H9 (cell line): ENCODE data around the gene DOK6. TPM values are rescaled to one million over a fixed set of nuclear protein-coding genes. Genes with fewer than 3 reads are reported as not detected.

Experiments used
- DNase-seq: peaks from one replicate; pipeline ENCODE4 v3.0.0-alpha.2; 2017
- H2AFZ ChIP-seq: one replicate; pipeline ENCODE4 v1.6.1; 2013; ENCODE audit warnings: mild to moderate bottlenecking, low read length, control low read depth, moderate library complexity
- H2AK5ac ChIP-seq: 2 replicates; pipeline ENCODE4 v1.6.1; 2013; ENCODE audit warnings: low read length, control low read depth, mixed read lengths; ENCODE audit not compliant: insufficient read length
- H2BK120ac ChIP-seq: one replicate; pipeline ENCODE4 v1.6.1; 2013; ENCODE audit warnings: low read depth, mild to moderate bottlenecking, low read length, control low read depth, inconsistent platforms; ENCODE audit not compliant: poor library complexity, severe bottlenecking
- H2BK12ac ChIP-seq: 2 replicates; pipeline ENCODE4 v1.6.1; 2013; ENCODE audit warnings: low read length, control low read depth, mixed read lengths, low read depth; ENCODE audit not compliant: insufficient read length
- H2BK15ac ChIP-seq: 2 replicates; pipeline ENCODE4 v1.6.1; 2013; ENCODE audit warnings: low read depth, low read length, control low read depth
- H2BK20ac ChIP-seq: one replicate; pipeline ENCODE4 v1.6.1; 2013; ENCODE audit warnings: low read depth, mild to moderate bottlenecking, low read length, control low read depth, inconsistent platforms; ENCODE audit not compliant: poor library complexity, severe bottlenecking
- H2BK5ac ChIP-seq: 2 replicates; pipeline ENCODE4 v1.6.1; 2013; ENCODE audit warnings: low read length, control low read depth, mixed read lengths; ENCODE audit not compliant: insufficient read length
- H3K14ac ChIP-seq: 2 replicates; pipeline ENCODE4 v1.6.1; 2013; ENCODE audit warnings: low read length, control low read depth; ENCODE audit not compliant: insufficient read depth
- H3K18ac ChIP-seq: 2 replicates; pipeline ENCODE4 v1.6.1; 2013; ENCODE audit warnings: low read depth, mild to moderate bottlenecking, mixed read lengths, low read length, control low read depth; ENCODE audit not compliant: insufficient read length
- H3K23ac ChIP-seq: 2 replicates; pipeline ENCODE4 v1.6.1; 2013; ENCODE audit warnings: low read length, control low read depth, mixed read lengths, low read depth; ENCODE audit not compliant: insufficient read length
- H3K23me2 ChIP-seq: 2 replicates; pipeline ENCODE4 v1.6.1; 2013; ENCODE audit warnings: low read depth, mild to moderate bottlenecking, mixed read lengths, low read length, control low read depth; ENCODE audit not compliant: insufficient read length, poor library complexity, severe bottlenecking
- H3K27ac ChIP-seq: 2 replicates; pipeline ENCODE4 v1.5.1; 2013; ENCODE audit warnings: low read length, control low read depth, mixed read lengths, low read depth; ENCODE audit not compliant: insufficient read length
- H3K27me3 ChIP-seq: 2 replicates; pipeline ENCODE4 v1.6.1; 2013; ENCODE audit warnings: low read length, control low read depth, inconsistent platforms; ENCODE audit not compliant: insufficient read depth
- H3K4ac ChIP-seq: 2 replicates; pipeline ENCODE4 v1.6.1; 2013; ENCODE audit warnings: low read depth, mild to moderate bottlenecking, control low read depth, inconsistent platforms, low read length, moderate library complexity
- H3K4me1 ChIP-seq: 2 replicates; pipeline ENCODE4 v1.6.1; 2013; ENCODE audit warnings: low read length, control low read depth, inconsistent platforms; ENCODE audit not compliant: insufficient read depth
- H3K4me2 ChIP-seq: 2 replicates; pipeline ENCODE4 v1.6.1; 2013; ENCODE audit warnings: low read length, control low read depth, mixed read lengths; ENCODE audit not compliant: insufficient read length, insufficient read depth
- H3K56ac ChIP-seq: 2 replicates; pipeline ENCODE4 v1.6.1; 2013; ENCODE audit warnings: low read depth, mild to moderate bottlenecking, mixed read lengths, low read length, control low read depth; ENCODE audit not compliant: insufficient read length
- H3K79me1 ChIP-seq: 2 replicates; pipeline ENCODE4 v1.6.1; 2013; ENCODE audit warnings: low read depth, mild to moderate bottlenecking, moderate library complexity, low read length, control low read depth, inconsistent platforms; ENCODE audit not compliant: insufficient read depth, poor library complexity, severe bottlenecking
- H3K79me2 ChIP-seq: 2 replicates; pipeline ENCODE4 v1.6.1; 2013; ENCODE audit warnings: low read length, control low read depth, inconsistent platforms; ENCODE audit not compliant: insufficient read depth
- H3K9ac ChIP-seq: 2 replicates; pipeline ENCODE4 v1.6.1; 2013; ENCODE audit warnings: low read length, control low read depth, mixed read lengths; ENCODE audit not compliant: insufficient read length; ENCODE audit errors: extremely low read depth
- H3K9me3 ChIP-seq: one replicate; pipeline ENCODE4 v1.6.1; 2013; ENCODE audit warnings: low read depth, low read length, inconsistent platforms; ENCODE audit not compliant: control insufficient read depth
- H3T11ph ChIP-seq: one replicate; pipeline ENCODE4 v1.6.1; 2013; ENCODE audit warnings: mild to moderate bottlenecking, low read length, control low read depth, inconsistent platforms
- H4K20me1 ChIP-seq: one replicate; pipeline ENCODE4 v1.6.1; 2013; ENCODE audit not compliant: control insufficient read depth, insufficient read length, insufficient read depth
- H4K5ac ChIP-seq: 2 replicates; pipeline ENCODE4 v1.6.1; 2013; ENCODE audit warnings: low read depth, mild to moderate bottlenecking, mixed read lengths, low read length, control low read depth; ENCODE audit not compliant: insufficient read length
- H4K8ac ChIP-seq: replicated peaks from 2 replicates; pipeline ENCODE4 v1.6.1; 2013; ENCODE audit warnings: low read length, control low read depth, mixed read lengths, low read depth; ENCODE audit not compliant: insufficient read length
- H4K91ac ChIP-seq: 2 replicates; pipeline ENCODE4 v1.6.1; 2013; ENCODE audit warnings: low read depth, mild to moderate bottlenecking, moderate library complexity, mixed read lengths, low read length, control low read depth; ENCODE audit not compliant: insufficient read length
- H3K27ac Mint-ChIP-seq, 3 experiments: 2 replicates in 2 of 3; 3 replicates in 1 of 3; pipeline ENCODE4 v1.8.0; 2020 to 2021; ENCODE audit warnings: mixed read lengths in 3 of 3, mild to moderate bottlenecking in 1 of 3, moderate library complexity in 1 of 3
- H3K27me3 Mint-ChIP-seq: 2 replicates; pipeline ENCODE4 v1.8.0; 2021; ENCODE audit warnings: low read depth, mild to moderate bottlenecking, moderate library complexity, mixed read lengths
- H3K36me3 Mint-ChIP-seq, 3 experiments: 2 replicates in 2 of 3; 3 replicates in 1 of 3; pipeline ENCODE4 v1.8.0; 2020 to 2021; ENCODE audit warnings: low read depth in 3 of 3, mixed read lengths in 3 of 3; ENCODE audit not compliant: insufficient read depth in 1 of 3
- H3K4me1 Mint-ChIP-seq, 2 experiments: 2 replicates each; pipeline ENCODE4 v1.8.0; 2020; ENCODE audit warnings: mixed read lengths in 2 of 2
- H3K4me3 Mint-ChIP-seq, 2 experiments: 2 replicates in 1 of 2; 3 replicates in 1 of 2; pipeline ENCODE4 v1.8.0; 2020 to 2021; ENCODE audit warnings: mild to moderate bottlenecking in 2 of 2, mixed read lengths in 2 of 2, moderate library complexity in 1 of 2
- H3K9me3 Mint-ChIP-seq, 2 experiments: 2 replicates in 1 of 2; 3 replicates in 1 of 2; pipeline ENCODE4 v1.8.0; 2020; ENCODE audit warnings: mild to moderate bottlenecking in 2 of 2, mixed read lengths in 2 of 2, moderate library complexity in 1 of 2
- CTCF ChIP-seq: fragments of 200-600 bp; sonication (generic); conservative IDR thresholded peaks from 3 replicates; pipeline ENCODE4 v1.8.0; 2021; ENCODE audit warnings: antibody characterized with exemption, mild to moderate bottlenecking
- WGBS: extraction: QIAGEN DNeasy Blood & Tissue Kit; methylation state at CpG from one replicate; pipeline ENCODE4 v1.1.7; 2013; ENCODE audit warnings: missing lambda C conversion rate, low lambda C conversion rate, mixed read lengths; ENCODE audit not compliant: insufficient read length; ENCODE audit errors: extremely low coverage; 5-methylcytosine and 5-hydroxymethylcytosine counted together
- total RNA-seq: library from RNA; stranded (reverse); gene quantifications from 2 replicates; pipeline ENCODE4 v1.2.1, GENCODE V29; 2021

DOK6 gene
- total RNA-seq, 1 experiment from 2014 or later, result 0.20 TPM

GRCh38 chr18:69401226-69401971 is 711 bp downstream of the DOK6 start:
- no peak overlapping the region for H3K18ac ChIP-seq
- H2AK5ac ChIP-seq, result no peak overlapping the region
- H2BK12ac ChIP-seq, result no peak overlapping the region
- Mint-ChIP-seq H3K4me1 (peaks cover 29 to 34% of the 10 kb centered on the region in 2 experiments), H3K4me3 (peak overlapping the region; percentile 67 to 90), H3K36me3 (peaks cover 0 to 2% (median 0%) of the 10 kb centered on the region in 3 experiments; a peak in 1 of 7 replicates), H3K9me3 (peaks cover 0 to 3% of the 10 kb centered on the region in 2 experiments; a peak in 1 of 5 replicates), H3K27me3 (peaks cover 59% of the 10 kb centered on the region), H3K27ac (no peak overlapping the region)
- peaks cover 22% of the 10 kb centered on the region for H3K27me3 ChIP-seq
- H3K9me3 ChIP-seq, result no peaks in the 10 kb centered on the region
- H2BK120ac ChIP-seq, result no peak overlapping the region
- H2BK15ac ChIP-seq, result no peak overlapping the region
- no peak overlapping the region for H3K23ac ChIP-seq
- H3K4me2 ChIP-seq, result peak overlapping the region; percentile 43
- no peak overlapping the region for H2AFZ ChIP-seq
- no peaks in the 10 kb centered on the region for H4K20me1 ChIP-seq
- H3K9ac ChIP-seq, result peak overlapping the region; percentile 27
- no peak overlapping the region; the same call in 1 of the 2 replicates for H3K14ac ChIP-seq
- no peak for TF ChIP-seq CTCF
- no peak overlapping the region for H3K27ac ChIP-seq
- H3K23me2 ChIP-seq, result peaks cover 19% of the 10 kb centered on the region
- no peak overlapping the region for H3T11ph ChIP-seq
- no peak overlapping the region for H2BK5ac ChIP-seq
- no peak overlapping the region for H3K56ac ChIP-seq
- no peak overlapping the region for H3K4ac ChIP-seq
- H3K79me2 ChIP-seq, result no peaks in the 10 kb centered on the region
- H4K5ac ChIP-seq, result no peak overlapping the region
- H3K4me1 ChIP-seq, result peaks cover 2% of the 10 kb centered on the region; the same call in 1 of the 2 replicates
- H2BK20ac ChIP-seq, result no peak overlapping the region
- H4K91ac ChIP-seq, result no peak overlapping the region
- H4K8ac ChIP-seq, result no peak overlapping the region
- DNase-seq, result peak; percentile 35
- WGBS, result no CpG with 5 or more reads among the region's 66 CpGs
- no peaks in the 10 kb centered on the region for H3K79me1 ChIP-seq
